IPS DF 6.9 (cell line): ENCODE measurements around the gene ATP2C2.
A peak's percentile ranks its signal among the peaks of the same experiment; 100 is the strongest.

Experiments
- DNase-seq: peaks from one replicate; pipeline ENCODE4 v3.0.0-alpha.2; 2013; ENCODE audit warnings: low read depth, low spot score
- H3K27ac ChIP-seq: one replicate; pipeline ENCODE4 v1.5.1; 2013; ENCODE audit warnings: low read length, control low read depth
- H3K27me3 ChIP-seq: 2 replicates; pipeline ENCODE4 v1.6.1; 2013; ENCODE audit warnings: mild to moderate bottlenecking, low read length; ENCODE audit not compliant: control insufficient read depth, insufficient read depth
- H3K36me3 ChIP-seq: 2 replicates; pipeline ENCODE4 v1.6.1; 2013; ENCODE audit warnings: low read length; ENCODE audit not compliant: control insufficient read depth, insufficient read depth
- H3K4me1 ChIP-seq: 2 replicates; pipeline ENCODE4 v1.6.1; 2013; ENCODE audit warnings: low read length; ENCODE audit not compliant: control insufficient read depth, insufficient read depth
- H3K4me3 ChIP-seq: 2 replicates; pipeline ENCODE4 v1.5.1; 2013; ENCODE audit warnings: mild to moderate bottlenecking, low read length
- H3K9me3 ChIP-seq: 2 replicates; pipeline ENCODE4 v1.6.1; 2013; ENCODE audit warnings: low read length, inconsistent platforms; ENCODE audit not compliant: control insufficient read depth, insufficient read depth
- WGBS: extraction: QIAGEN DNeasy Blood & Tissue Kit; methylation state at CpG from one replicate; pipeline ENCODE4 v1.1.7; 2013; ENCODE audit warnings: mixed read lengths, missing lambda C conversion rate; ENCODE audit not compliant: insufficient read length, insufficient coverage; 5-methylcytosine and 5-hydroxymethylcytosine counted together

The ATP2C2 gene

DNA sequence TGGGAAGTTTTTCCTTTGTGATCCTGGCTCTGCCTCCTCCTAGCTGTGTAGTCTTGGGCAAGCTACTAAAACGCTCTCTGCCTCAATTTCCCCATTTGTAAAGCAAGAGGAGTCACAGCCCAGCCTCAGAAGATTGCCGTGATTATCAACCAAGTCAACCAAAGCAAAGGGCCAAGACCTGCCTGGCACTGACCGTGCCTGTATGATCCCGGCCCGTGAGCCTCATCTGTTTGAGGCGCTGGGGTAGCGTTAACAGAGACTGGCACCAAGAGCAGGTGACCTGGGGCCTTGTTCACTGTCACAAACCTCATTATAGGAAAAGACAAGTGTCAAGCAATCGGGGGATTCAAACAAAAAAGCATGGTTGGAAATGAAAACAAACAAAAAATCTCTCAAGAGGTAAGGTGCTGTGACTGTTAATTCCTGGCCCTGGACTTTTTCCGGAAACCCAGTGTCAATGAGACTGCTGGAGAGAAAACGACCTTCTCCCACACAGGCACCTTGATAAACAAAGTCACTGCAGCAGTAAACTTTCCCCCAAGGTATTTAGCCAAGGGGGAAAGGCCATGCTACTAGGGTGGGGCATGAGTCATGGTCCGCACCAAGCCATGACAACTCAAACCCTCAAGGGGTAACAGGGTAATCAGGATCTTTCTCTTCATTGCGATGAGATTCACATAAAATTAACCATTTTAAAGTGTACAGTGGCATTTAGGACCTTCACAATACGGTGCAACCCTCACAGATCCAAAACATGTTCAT lies 130.7 kb downstream of the ATP2C2 start:
- WGBS, result no CpG with 5 or more reads among the region's 13 CpGs
- no peak overlapping the region for H3K4me3 ChIP-seq
- DNase-seq, result no peak
- peaks cover 1% of the 10 kb centered on the region; the same call in 1 of the 2 replicates for H3K4me1 ChIP-seq
- peaks cover 9% of the 10 kb centered on the region; the same call in 1 of the 2 replicates for H3K36me3 ChIP-seq
- H3K9me3 ChIP-seq, result no peaks in the 10 kb centered on the region
- H3K27ac ChIP-seq, result no peak overlapping the region
- no peaks in the 10 kb centered on the region for H3K27me3 ChIP-seq

GRCh38 chr16:84499638-84500037 lies 131.3 kb downstream of the ATP2C2 start:
- Histone ChIP-seq H3K36me3 (peaks cover 9% of the 10 kb centered on the region; the same call in 1 of the 2 replicates), H3K27me3 (no peaks in the 10 kb centered on the region), H3K9me3 (no peaks in the 10 kb centered on the region), H3K4me3 (no peak overlapping the region), H3K27ac (no peak overlapping the region), H3K4me1 (peaks cover 1% of the 10 kb centered on the region; the same call in 1 of the 2 replicates)
- WGBS, result no CpG with 5 or more reads among the region's 15 CpGs
- no peak for DNase-seq

- no peak overlapping the region for H3K27ac ChIP-seq
- peaks cover 1% of the 10 kb centered on the region; the same call in 1 of the 2 replicates for H3K4me1 ChIP-seq
- WGBS, result no CpG with 5 or more reads among the region's 13 CpGs
Measured at GRCh38 chr16:84500531-84500930, 132.2 kb downstream of the ATP2C2 start.

GRCh38 chr16:84501077-84501735 lies 132.9 kb downstream of the ATP2C2 start:
- Histone ChIP-seq H3K4me1 (peaks cover 1% of the 10 kb centered on the region; the same call in 1 of the 2 replicates), H3K27me3 (no peaks in the 10 kb centered on the region), H3K36me3 (peaks cover 4% of the 10 kb centered on the region; the same call in 1 of the 2 replicates), H3K27ac (no peak overlapping the region), H3K9me3 (no peaks in the 10 kb centered on the region), H3K4me3 (no peak overlapping the region)
- DNase-seq, result no peak
- no CpG with 5 or more reads among the region's 12 CpGs for WGBS

More at GRCh38 chr16:84500531-84500930, 132.2 kb downstream of the ATP2C2 start:
- no peaks in the 10 kb centered on the region for H3K9me3 ChIP-seq
- H3K36me3 ChIP-seq, result peaks cover 6% of the 10 kb centered on the region; the same call in 1 of the 2 replicates
- no peak for DNase-seq
- no peak overlapping the region for H3K4me3 ChIP-seq
- no peaks in the 10 kb centered on the region for H3K27me3 ChIP-seq

GRCh38 chr16:84502075-84502474 lies 133.7 kb downstream of the ATP2C2 start:
- no peak overlapping the region for H3K27ac ChIP-seq
- H3K4me1 ChIP-seq, result peaks cover 1% of the 10 kb centered on the region; the same call in 1 of the 2 replicates
- H3K27me3 ChIP-seq, result no peaks in the 10 kb centered on the region
- WGBS, result no CpG with 5 or more reads among the region's 13 CpGs
- H3K36me3 ChIP-seq, result peaks cover 2% of the 10 kb centered on the region; the same call in 1 of the 2 replicates
- DNase-seq, result no peak
- no peak overlapping the region for H3K4me3 ChIP-seq
- H3K9me3 ChIP-seq, result no peaks in the 10 kb centered on the region

- Histone ChIP-seq H3K9me3 (no peaks in the 10 kb centered on the region), H3K4me3 (no peak overlapping the region), H3K27ac (no peak overlapping the region), H3K27me3 (no peaks in the 10 kb centered on the region), H3K36me3 (no peaks in the 10 kb centered on the region), H3K4me1 (peaks cover 1% of the 10 kb centered on the region; the same call in 1 of the 2 replicates)
- no peak for DNase-seq
- WGBS, result no CpG with 5 or more reads among the region's 6 CpGs
Measured at GRCh38 chr16:84502581-84502980, 134.2 kb downstream of the ATP2C2 start.

GRCh38 chr16:84503751-84504395 lies 135.5 kb downstream of the ATP2C2 start:
- H3K36me3 ChIP-seq, result no peaks in the 10 kb centered on the region
- no peaks in the 10 kb centered on the region for H3K9me3 ChIP-seq
- peak overlapping the region; percentile 83; the same call in 1 of the 2 replicates for H3K4me3 ChIP-seq
- DNase-seq, result no peak
- no peaks in the 10 kb centered on the region for H3K27me3 ChIP-seq
- WGBS, result no CpG with 5 or more reads among the region's 13 CpGs
- H3K4me1 ChIP-seq, result peaks cover 1% of the 10 kb centered on the region; the same call in 1 of the 2 replicates
- no peak overlapping the region for H3K27ac ChIP-seq

GRCh38 chr16:84504420-84505248 lies 136.3 kb downstream of the ATP2C2 start, which contains the start of gene MEAK7:
Gene MEAK7 (minus strand): TSS chr16:84504659. CDS start chr16:84498086, 6,573 bp downstream.
- H3K4me1 ChIP-seq, result peaks cover 5% of the 10 kb centered on the region

DNA sequence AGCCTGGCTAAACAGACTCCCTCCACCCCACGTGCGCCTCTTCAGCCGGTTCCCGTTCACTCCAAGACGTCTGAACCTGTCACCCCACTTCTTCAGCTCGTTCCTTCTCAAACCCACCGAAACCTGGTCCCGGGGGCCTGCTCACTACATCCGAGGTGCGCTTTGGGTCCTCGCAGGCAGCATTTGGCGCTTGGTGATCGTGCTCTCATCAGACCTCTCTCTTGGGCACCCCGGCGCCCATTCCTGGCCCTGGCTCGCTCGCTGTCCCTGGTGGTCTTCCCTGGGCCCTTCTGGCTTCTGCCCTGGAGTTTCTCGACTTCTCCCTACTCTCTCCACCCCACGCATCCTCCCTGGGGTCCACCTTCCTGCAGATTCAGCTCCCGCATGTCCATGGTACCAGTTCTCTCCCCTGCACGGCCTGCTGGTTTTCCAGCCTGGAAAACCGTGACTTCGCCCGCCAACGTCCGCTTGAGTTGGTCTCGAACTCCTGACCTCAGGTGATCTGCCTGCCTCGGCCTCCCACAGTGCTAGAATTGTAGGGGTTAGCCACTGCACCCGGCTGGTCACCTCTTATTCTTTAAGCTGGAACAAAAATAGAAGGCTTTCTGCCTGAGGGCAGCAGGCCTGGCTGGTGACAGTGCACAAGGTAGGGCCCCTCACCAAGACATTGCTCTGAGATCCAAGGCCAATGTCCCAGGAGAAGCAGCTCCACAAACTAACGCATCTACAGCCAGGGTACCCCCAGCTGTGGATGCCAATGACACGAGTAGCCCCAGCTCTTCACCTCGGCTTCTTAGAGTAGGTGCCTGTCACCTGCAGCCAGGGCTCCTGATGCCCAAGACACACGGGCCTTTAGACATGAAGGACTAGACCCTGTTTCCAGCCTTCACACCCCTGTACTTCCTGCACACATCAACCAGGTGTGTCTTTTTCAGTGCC lies 137.2 kb downstream of the ATP2C2 start:
- Histone ChIP-seq H3K9me3 (no peaks in the 10 kb centered on the region), H3K27me3 (no peaks in the 10 kb centered on the region), H3K27ac (no peak overlapping the region), H3K36me3 (no peaks in the 10 kb centered on the region), H3K4me1 (peaks cover 8% of the 10 kb centered on the region), H3K4me3 (no peak overlapping the region)
- no peak for DNase-seq
- WGBS, result no CpG with 5 or more reads among the region's 33 CpGs

More at GRCh38 chr16:84504420-84505248, 136.3 kb downstream of the ATP2C2 start, which contains the start of gene MEAK7:
- Histone ChIP-seq H3K27ac (no peak within 1 kb of the TSS), H3K4me3 (peak within 1 kb of the TSS; percentile 83), H3K27me3 (no peaks in the 10 kb centered on the region), H3K36me3 (no peaks in the 10 kb centered on the region), H3K9me3 (no peaks in the 10 kb centered on the region)
- no CpG with 5 or more reads among the region's 45 CpGs for WGBS
- peak; percentile 89 for DNase-seq
